22Rv1 (cell line): ENCODE measurements around the gene PABPN1.

ENCODE experiments used
- H3K27ac ChIP-seq: fragments of 450-650 bp; 2 replicates; pipeline ENCODE4 v1.5.1; 2017
- ZFX ChIP-seq: fragments of 450-650 bp; IDR thresholded peaks from 2 replicates; pipeline ENCODE4 v1.6.1; 2017; ENCODE audit warnings: antibody characterized with exemption, borderline replicate concordance
- TF ChIP-seq, protein P1 (sequence below): fragments of 450-650 bp; IDR thresholded peaks from 2 replicates; pipeline ENCODE4 v1.5.1; 2017; ENCODE audit warnings: mild to moderate bottlenecking

PABPN1 gene

GRCh38 chr14:23326491-23327332 is 5.5 kb downstream of the PABPN1 start:
- H3K27ac ChIP-seq = peak overlapping the region; percentile 13; the same call in 1 of the 2 replicates
- TF ChIP-seq, protein P1, sequence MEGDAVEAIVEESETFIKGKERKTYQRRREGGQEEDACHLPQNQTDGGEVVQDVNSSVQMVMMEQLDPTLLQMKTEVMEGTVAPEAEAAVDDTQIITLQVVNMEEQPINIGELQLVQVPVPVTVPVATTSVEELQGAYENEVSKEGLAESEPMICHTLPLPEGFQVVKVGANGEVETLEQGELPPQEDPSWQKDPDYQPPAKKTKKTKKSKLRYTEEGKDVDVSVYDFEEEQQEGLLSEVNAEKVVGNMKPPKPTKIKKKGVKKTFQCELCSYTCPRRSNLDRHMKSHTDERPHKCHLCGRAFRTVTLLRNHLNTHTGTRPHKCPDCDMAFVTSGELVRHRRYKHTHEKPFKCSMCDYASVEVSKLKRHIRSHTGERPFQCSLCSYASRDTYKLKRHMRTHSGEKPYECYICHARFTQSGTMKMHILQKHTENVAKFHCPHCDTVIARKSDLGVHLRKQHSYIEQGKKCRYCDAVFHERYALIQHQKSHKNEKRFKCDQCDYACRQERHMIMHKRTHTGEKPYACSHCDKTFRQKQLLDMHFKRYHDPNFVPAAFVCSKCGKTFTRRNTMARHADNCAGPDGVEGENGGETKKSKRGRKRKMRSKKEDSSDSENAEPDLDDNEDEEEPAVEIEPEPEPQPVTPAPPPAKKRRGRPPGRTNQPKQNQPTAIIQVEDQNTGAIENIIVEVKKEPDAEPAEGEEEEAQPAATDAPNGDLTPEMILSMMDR = no peak
- TF ChIP-seq ZFX = no peak

DNA sequence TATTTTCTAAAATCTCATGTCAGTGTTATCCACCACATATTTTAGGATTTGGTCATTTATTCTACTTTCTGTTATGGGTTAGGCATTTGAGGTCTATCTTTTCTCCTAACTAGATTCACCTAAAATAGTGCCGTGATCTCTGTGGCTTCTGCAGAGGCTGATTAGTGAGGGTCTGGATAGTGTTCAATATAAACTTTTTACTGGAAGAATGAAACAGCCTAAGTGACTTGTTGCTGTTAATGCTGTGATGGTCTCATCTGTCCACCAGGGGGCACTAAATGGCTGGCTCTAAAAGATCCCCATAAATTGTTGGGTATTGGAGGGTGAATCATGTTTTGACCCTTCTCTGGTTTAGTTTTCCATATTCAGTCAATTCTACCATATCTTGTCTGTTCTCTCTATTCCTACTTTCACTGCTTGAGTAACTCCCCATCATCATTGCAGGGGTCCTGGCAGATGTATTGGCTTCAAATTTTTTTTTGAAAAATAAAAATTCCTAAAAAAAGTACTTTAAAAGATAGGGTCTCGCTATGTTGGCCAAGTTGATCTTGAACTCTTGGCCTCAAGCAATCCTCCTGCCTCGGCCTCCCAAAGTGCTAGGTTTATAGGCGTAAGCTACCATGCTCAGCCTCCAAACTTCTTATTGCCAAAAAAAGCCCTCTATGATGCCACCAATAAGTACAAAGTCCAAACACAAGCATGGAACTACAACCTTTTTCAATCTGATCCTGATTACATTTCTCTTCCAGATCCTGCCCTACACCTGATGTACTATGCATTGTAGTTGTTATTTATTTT is 6.9 kb downstream of the PABPN1 start:
- TF ChIP-seq, protein P1 = peak; percentile 90
- TF ChIP-seq ZFX = no peak

DNA sequence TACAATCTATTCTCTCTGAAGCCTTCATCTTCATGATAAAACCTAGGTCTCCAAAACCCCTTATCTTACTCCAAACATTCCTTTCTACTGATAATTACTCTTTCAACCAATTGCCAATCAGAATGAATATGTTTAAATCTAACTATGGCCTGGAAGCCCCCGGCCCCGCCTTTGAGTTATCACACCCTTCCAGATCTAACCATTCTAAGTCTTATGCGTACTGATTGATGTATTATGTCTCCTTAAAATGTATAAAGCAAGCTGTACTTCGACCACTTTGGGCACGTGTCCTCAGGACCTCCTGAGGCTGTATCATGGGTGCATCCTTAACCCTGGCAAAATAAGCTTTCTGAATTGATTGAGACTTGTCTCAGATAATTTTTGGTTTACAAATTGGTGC is 14.4 kb downstream of the PABPN1 start:
- no peak for TF ChIP-seq ZFX
- TF ChIP-seq, protein P1 = no peak
- no peak overlapping the region for H3K27ac ChIP-seq

More for the DNA sequence above, 6.9 kb downstream of the PABPN1 start:
- H3K27ac ChIP-seq = no peak overlapping the region

- no peak overlapping the region for H3K27ac ChIP-seq
- TF ChIP-seq, protein P1 = no peak
- TF ChIP-seq ZFX = no peak
Measured at GRCh38 chr14:23339506-23340268, 18.4 kb downstream of the PABPN1 start.

- TF ChIP-seq, protein P1 = no peak
- no peak for TF ChIP-seq ZFX
- no peak overlapping the region for H3K27ac ChIP-seq
Measured at GRCh38 chr14:23344481-23344880, 23.2 kb downstream of the PABPN1 start.

- no peak overlapping the region for H3K27ac ChIP-seq
- TF ChIP-seq, protein P1 = no peak
- no peak for TF ChIP-seq ZFX
Measured at GRCh38 chr14:23345987-23346692, 24.9 kb downstream of the PABPN1 start.
